OCI-LY7 (cell line): ENCODE measurements around the gene ZNF292.

Experiments used
- EZH2phosphoT487 ChIP-seq: fragments of 200-600 bp; sonication (generic); IDR thresholded peaks from 2 replicates; pipeline ENCODE4 v1.6.1; 2018; ENCODE audit warnings: low read depth, borderline replicate concordance, mild to moderate bottlenecking, mixed run types, antibody characterized with exemption, low read length, moderate library complexity, mixed read lengths
- TF ChIP-seq, protein P1 (sequence below): fragments of 200-600 bp; sonication (generic); conservative IDR thresholded peaks from 2 replicates; pipeline ENCODE4 v1.5.1; 2014; ENCODE audit warnings: mild to moderate bottlenecking, antibody characterized with exemption, low read length, moderate library complexity, mixed read lengths

DNA sequence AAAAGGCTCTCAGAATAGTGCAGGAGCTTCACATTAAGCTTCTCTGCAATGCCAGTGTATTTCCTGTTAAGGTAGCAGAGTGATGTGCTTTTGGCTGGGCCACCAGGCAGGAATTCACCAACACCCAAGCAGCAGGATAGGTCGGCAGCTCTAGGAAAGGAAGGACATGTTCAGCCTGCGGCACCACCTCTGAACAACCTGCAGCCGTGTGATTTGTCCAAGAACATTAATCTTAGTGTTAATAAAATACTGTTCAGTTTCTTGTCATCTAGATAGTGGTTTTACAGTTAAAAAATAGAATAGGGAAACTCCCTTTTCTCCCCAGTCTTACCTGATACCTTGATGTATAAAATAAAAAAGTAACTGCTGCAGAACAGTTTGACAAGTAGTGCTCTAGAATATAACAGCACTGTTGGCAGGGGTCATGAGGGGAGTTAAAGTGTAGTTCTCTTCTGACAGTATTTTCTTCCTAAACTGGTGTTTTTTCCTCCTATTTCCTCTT is 18.8 kb downstream of the ZNF292 start:
- TF ChIP-seq, protein P1, sequence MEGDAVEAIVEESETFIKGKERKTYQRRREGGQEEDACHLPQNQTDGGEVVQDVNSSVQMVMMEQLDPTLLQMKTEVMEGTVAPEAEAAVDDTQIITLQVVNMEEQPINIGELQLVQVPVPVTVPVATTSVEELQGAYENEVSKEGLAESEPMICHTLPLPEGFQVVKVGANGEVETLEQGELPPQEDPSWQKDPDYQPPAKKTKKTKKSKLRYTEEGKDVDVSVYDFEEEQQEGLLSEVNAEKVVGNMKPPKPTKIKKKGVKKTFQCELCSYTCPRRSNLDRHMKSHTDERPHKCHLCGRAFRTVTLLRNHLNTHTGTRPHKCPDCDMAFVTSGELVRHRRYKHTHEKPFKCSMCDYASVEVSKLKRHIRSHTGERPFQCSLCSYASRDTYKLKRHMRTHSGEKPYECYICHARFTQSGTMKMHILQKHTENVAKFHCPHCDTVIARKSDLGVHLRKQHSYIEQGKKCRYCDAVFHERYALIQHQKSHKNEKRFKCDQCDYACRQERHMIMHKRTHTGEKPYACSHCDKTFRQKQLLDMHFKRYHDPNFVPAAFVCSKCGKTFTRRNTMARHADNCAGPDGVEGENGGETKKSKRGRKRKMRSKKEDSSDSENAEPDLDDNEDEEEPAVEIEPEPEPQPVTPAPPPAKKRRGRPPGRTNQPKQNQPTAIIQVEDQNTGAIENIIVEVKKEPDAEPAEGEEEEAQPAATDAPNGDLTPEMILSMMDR = no peak
- no peak for TF ChIP-seq EZH2phosphoT487
